Natural killer cell (primary cell): ENCODE data around the gene ZSWIM6. TPM values are rescaled to one million over a fixed set of nuclear protein-coding genes. Genes with fewer than 3 reads are reported as not detected.

ENCODE experiments used
- ATAC-seq, 3 donors: fragments of 150-1000 bp in 2 of 3; fragments of 200-7000 bp in 1 of 3; cut with Tn5 transposase; 1 replicate in 1 of 3; 2 replicates in 2 of 3; pipeline ENCODE4 v1.10.0; 2021; ENCODE audit warnings: mild to moderate bottlenecking in 2 of 3, moderate library complexity in 2 of 3
- DNase-seq, 2 donors: peaks; one replicate each; pipeline versions ENCODE4 v3.0.0 to v3.0.0-alpha.2; 2013 to 2021; ENCODE audit warnings: mixed read lengths in 1 of 2
- H3K27ac ChIP-seq: one replicate; pipeline ENCODE4 v1.5.1; 2013; ENCODE audit warnings: mild to moderate bottlenecking, low read length
- H3K27me3 ChIP-seq: one replicate; pipeline ENCODE4 v1.6.1; 2013; ENCODE audit warnings: low read length; ENCODE audit not compliant: control insufficient read depth, insufficient read depth
- H3K36me3 ChIP-seq: one replicate; pipeline ENCODE4 v1.6.1; 2013; ENCODE audit warnings: low read length; ENCODE audit not compliant: control insufficient read depth, insufficient read depth
- H3K4me1 ChIP-seq: one replicate; pipeline ENCODE4 v1.6.1; 2013; ENCODE audit warnings: low read length; ENCODE audit not compliant: control insufficient read depth, insufficient read depth
- H3K4me3 ChIP-seq: one replicate; pipeline ENCODE4 v1.5.1; 2013; ENCODE audit warnings: low read length
- H3K9me3 ChIP-seq: one replicate; pipeline ENCODE4 v1.6.1; 2013; ENCODE audit warnings: low read length; ENCODE audit not compliant: control insufficient read depth, insufficient read depth
- H3K27ac Mint-ChIP-seq, 2 donors: one replicate each; pipeline ENCODE4 v1.8.0; 2022; ENCODE audit warnings: mild to moderate bottlenecking in 2 of 2, mixed read lengths in 2 of 2, moderate library complexity in 1 of 2
- H3K27me3 Mint-ChIP-seq, 2 donors: one replicate each; pipeline ENCODE4 v1.8.0; 2022; ENCODE audit warnings: low read depth in 2 of 2, mixed read lengths in 2 of 2
- H3K36me3 Mint-ChIP-seq: one replicate; pipeline ENCODE4 v1.8.0; 2022; ENCODE audit warnings: mixed read lengths
- H3K4me1 Mint-ChIP-seq, 2 donors: one replicate each; pipeline ENCODE4 v1.8.0; 2022; ENCODE audit warnings: mixed read lengths in 2 of 2
- H3K4me3 Mint-ChIP-seq: one replicate; pipeline ENCODE4 v1.8.0; 2022; ENCODE audit warnings: mild to moderate bottlenecking, moderate library complexity, mixed read lengths
- H3K9me3 Mint-ChIP-seq, 2 donors: one replicate each; pipeline ENCODE4 v1.8.0; 2022; ENCODE audit warnings: mixed read lengths in 2 of 2
- WGBS: methylation state at CpG from one replicate; pipeline ENCODE4 v1.1.7; 2013; ENCODE audit warnings: missing lambda C conversion rate; ENCODE audit not compliant: insufficient coverage; 5-methylcytosine and 5-hydroxymethylcytosine counted together
- intact Hi-C: fragments of 100-400 bp; cut with micrococcal nuclease; formaldehyde crosslinking; loops from one replicate; pipeline ENCODE4 v1.14.2; 2022
- total RNA-seq, 4 donors: library from RNA; stranded (reverse); fragments of 120-200 nt in 1 of 4; gene quantifications; one replicate each; pipeline versions ENCODE4 v1.2.3 to v1.2.4, GENCODE V29; 2013 to 2022
- TF ChIP-seq, protein P1 (sequence below): fragments of 200-600 bp; IDR thresholded peaks from one replicate; pipeline ENCODE4 v1.8.0; 2022; ENCODE audit warnings: antibody characterized with exemption

ZSWIM6 gene
- total RNA-seq, 3 donors from 2014 or later (not counting 1 experiment from before 2014, with no cell fraction given): 8.7 to 11.4 (median 10.5) TPM

DNA sequence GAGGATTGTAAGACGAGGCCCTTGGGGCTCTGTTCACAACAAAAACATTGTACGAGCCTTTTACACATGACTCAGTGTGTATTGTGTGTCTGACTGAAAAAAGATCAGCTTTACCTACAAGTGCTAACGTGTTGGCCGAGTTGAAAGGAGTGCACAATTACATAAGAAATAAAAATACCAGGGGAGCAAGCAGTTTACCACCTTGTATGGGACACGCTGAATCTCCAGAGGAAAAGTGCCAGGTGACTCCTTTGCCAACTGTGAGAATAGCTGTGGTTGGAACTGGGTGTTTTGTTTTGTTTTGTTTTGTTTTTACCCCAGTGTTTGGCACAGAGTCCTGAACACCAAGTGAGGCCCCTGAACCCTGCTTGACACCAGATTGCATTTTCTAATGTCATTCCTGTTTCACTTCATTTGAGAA lies 32.8 kb upstream of the ZSWIM6 start:
- no peak for DNase-seq
- Mint-ChIP-seq H3K4me1 (no peaks in the 10 kb centered on the region), H3K27ac (no peak overlapping the region), H3K9me3 (no peaks in the 10 kb centered on the region), H3K27me3 (peaks cover 0 to 2% of the 10 kb centered on the region in 2 donors), H3K4me3 (no peak overlapping the region), H3K36me3 (no peaks in the 10 kb centered on the region)
- Histone ChIP-seq H3K9me3 (no peaks in the 10 kb centered on the region), H3K27me3 (no peaks in the 10 kb centered on the region), H3K4me1 (no peaks in the 10 kb centered on the region), H3K4me3 (no peak overlapping the region), H3K36me3 (no peaks in the 10 kb centered on the region), H3K27ac (no peak overlapping the region)
- TF ChIP-seq, protein P1, sequence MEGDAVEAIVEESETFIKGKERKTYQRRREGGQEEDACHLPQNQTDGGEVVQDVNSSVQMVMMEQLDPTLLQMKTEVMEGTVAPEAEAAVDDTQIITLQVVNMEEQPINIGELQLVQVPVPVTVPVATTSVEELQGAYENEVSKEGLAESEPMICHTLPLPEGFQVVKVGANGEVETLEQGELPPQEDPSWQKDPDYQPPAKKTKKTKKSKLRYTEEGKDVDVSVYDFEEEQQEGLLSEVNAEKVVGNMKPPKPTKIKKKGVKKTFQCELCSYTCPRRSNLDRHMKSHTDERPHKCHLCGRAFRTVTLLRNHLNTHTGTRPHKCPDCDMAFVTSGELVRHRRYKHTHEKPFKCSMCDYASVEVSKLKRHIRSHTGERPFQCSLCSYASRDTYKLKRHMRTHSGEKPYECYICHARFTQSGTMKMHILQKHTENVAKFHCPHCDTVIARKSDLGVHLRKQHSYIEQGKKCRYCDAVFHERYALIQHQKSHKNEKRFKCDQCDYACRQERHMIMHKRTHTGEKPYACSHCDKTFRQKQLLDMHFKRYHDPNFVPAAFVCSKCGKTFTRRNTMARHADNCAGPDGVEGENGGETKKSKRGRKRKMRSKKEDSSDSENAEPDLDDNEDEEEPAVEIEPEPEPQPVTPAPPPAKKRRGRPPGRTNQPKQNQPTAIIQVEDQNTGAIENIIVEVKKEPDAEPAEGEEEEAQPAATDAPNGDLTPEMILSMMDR: no peak
- ATAC-seq: no peak
- 89% methylated on average over 5 of the region's 5 CpGs for WGBS
- intact Hi-C loops: no loop called here

DNA sequence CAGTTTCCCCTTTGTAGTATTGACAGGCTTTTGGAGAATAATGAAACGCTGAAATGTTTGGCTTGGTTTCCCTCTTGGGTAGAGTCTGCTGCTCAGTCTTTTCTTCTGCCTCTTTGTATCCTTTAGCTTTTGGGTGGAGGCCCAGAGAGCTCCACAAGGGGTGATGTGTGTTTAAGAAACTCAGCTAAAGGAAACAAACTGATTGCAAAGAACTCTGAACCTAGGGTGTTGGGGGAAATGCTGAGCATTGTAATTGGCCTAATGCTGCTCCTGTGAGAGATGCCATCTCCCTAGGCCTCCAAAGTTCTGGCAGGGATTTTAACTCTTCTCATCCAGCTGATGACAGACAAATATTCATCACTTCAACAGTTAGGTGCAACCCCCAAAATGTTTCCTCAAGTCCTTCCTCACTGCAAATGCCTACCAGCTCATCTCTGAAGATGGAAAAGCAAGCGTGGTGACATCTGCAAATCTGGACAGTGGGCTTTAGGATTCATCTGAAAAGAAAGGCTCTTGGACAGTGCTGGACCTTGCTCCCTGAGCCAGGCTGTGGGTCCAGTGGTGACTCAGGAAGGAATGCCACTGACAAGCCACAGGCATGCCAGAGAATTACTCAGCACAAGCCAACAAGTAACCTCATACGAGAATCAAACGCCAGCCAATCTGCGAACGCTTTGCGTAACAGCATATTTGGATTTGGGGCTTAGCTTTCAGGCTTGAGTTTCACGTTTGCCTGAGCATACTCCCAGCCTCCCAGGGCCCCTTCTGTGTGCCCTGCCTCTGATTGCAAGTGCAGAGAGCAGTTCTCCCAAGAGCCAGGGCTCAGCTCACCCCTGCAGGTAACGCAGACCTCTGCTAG lies 30.5 kb upstream of the ZSWIM6 start:
- no peaks in the 10 kb centered on the region for H3K9me3 ChIP-seq
- H3K4me3 Mint-ChIP-seq: no peak overlapping the region
- H3K27me3 Mint-ChIP-seq: peaks cover 7 to 17% of the 10 kb centered on the region in 2 donors
- intact Hi-C loops: no loop called here
- no peak for DNase-seq
- no peaks in the 10 kb centered on the region for H3K4me1 ChIP-seq
- no peaks in the 10 kb centered on the region for H3K36me3 Mint-ChIP-seq
- no peaks in the 10 kb centered on the region for H3K27me3 ChIP-seq
- no peak overlapping the region for H3K27ac ChIP-seq
- no peak overlapping the region for H3K4me3 ChIP-seq
- ATAC-seq: no peak
- H3K27ac Mint-ChIP-seq: no peak overlapping the region
- no peaks in the 10 kb centered on the region for H3K4me1 Mint-ChIP-seq
- WGBS: 85% methylated on average over 9 of the region's 9 CpGs
- TF ChIP-seq, protein P1: no peak
- no peaks in the 10 kb centered on the region for H3K36me3 ChIP-seq
- no peaks in the 10 kb centered on the region for H3K9me3 Mint-ChIP-seq

DNA sequence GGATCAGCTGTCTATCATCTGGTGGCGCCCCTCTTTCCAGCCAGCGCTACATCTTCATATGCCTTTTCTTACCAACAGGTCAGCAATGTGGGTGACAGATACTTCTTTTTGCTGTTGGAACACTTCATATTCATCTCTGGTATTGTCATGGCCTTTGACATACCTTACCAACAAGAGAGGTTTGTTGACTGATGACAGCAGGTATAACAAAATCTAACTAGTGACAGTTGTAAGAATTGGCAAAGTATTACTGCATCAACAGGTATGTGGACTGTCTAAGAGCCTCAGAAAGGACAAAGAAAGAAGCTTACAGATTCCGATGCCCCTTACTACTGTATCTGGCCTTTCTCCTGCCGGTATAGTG lies 29.9 kb upstream of the ZSWIM6 start:
- no peak overlapping the region for H3K27ac ChIP-seq
- Mint-ChIP-seq H3K27ac (no peak overlapping the region), H3K4me3 (no peak overlapping the region), H3K9me3 (no peaks in the 10 kb centered on the region), H3K36me3 (no peaks in the 10 kb centered on the region), H3K27me3 (peaks cover 9 to 19% of the 10 kb centered on the region in 2 donors), H3K4me1 (no peaks in the 10 kb centered on the region)
- no peak overlapping the region for H3K4me3 ChIP-seq
- DNase-seq (no peak), ATAC-seq (no peak)
- intact Hi-C loops: no loop called here
- H3K36me3 ChIP-seq: no peaks in the 10 kb centered on the region
- WGBS: 99% methylated on average over 4 of the region's 4 CpGs
- no peaks in the 10 kb centered on the region for H3K4me1 ChIP-seq
- H3K27me3 ChIP-seq: no peaks in the 10 kb centered on the region
- H3K9me3 ChIP-seq: no peaks in the 10 kb centered on the region
- TF ChIP-seq, protein P1: no peak

DNA sequence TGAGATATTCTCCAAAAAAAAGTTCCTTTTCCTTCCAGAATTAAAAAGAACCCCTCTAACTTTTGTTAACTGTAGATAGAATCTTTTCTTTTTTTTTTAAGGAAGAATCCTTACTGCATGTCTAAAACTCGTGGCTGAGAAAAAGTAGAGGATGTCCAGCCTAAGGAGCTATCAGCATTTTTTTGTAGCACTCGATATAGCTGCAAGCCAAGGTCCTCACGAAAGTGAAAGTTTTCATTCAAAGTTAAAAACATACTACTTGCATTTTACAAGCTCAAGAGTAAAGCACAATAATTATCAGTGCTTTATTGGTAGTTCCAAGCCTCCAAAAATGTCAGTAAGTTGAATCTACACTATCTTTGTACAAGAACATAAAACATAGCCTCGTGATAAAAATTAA lies 28.7 kb upstream of the ZSWIM6 start:
- Mint-ChIP-seq H3K27me3 (peaks cover 9 to 20% of the 10 kb centered on the region in 2 donors), H3K36me3 (no peaks in the 10 kb centered on the region), H3K9me3 (no peaks in the 10 kb centered on the region), H3K4me3 (no peak overlapping the region), H3K4me1 (no peaks in the 10 kb centered on the region), H3K27ac (no peak overlapping the region)
- H3K4me1 ChIP-seq: no peaks in the 10 kb centered on the region
- no peaks in the 10 kb centered on the region for H3K27me3 ChIP-seq
- H3K9me3 ChIP-seq: no peaks in the 10 kb centered on the region
- no peak overlapping the region for H3K27ac ChIP-seq
- DNase-seq (no peak), ATAC-seq (no peak)
- TF ChIP-seq, protein P1: no peak
- no peaks in the 10 kb centered on the region for H3K36me3 ChIP-seq
- no peak overlapping the region for H3K4me3 ChIP-seq
- 12% methylated on average over 3 of the region's 4 CpGs for WGBS
- intact Hi-C loops: no loop called here
